Measurements from ENCODE around the gene EID3. TPM values are rescaled to one million over a fixed set of nuclear protein-coding genes. Genes with fewer than 3 reads are reported as not detected.

Gene EID3
- total RNA-seq, 1 experiment from 2014 or later: 3.0 TPM

DNA sequence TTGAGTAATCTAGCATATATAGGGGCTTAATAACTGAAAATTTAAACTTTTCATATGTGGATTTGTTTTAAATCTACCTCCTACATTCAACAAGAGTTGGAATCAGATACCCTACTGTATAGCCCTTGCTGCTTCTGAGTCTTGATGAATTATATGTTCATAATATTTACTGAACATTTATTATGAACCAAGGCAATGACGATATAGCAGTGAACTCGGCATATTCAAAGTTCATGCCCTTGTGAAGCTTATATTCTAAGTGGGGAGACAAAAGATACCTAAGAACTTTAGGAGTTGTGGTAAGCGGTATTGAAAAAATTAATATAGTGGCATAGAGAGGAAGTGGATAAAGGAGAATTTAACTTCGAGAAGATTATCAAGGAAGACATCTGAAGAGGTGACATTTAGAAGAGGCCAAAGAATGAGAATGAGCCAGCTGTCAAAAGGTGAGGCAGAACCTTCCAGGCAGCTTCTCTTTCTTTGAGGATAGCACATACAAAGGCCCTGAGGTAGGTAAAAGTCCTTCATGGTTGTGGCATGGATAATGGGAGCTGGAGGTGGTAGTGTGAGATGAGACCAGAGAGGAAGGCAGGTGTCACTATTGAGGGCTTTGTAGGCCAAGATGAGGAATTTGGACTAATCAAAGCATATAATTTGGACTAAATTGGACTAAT, 10.2 kb downstream of the EID3 start:
- Histone ChIP-seq H3K4me3 (replicated peaks in 1 of 2; ENCODE audit: low read depth in 1 of 2, low read length in 2 of 2) (no peak overlapping the region), H3K9ac (ENCODE audit: low read length) (no peak overlapping the region), H3K4me2 (ENCODE audit: low read length) (no peak overlapping the region), H3K36me3 (ENCODE audit: control insufficient read depth in 1 of 2, insufficient read depth in 2 of 2, low read length in 2 of 2) (peaks cover 48 to 85% of the 10 kb centered on the region in 2 experiments), H3K9me2 (ENCODE audit: insufficient read depth) (no peaks in the 10 kb centered on the region), H3K27ac (ENCODE audit: low read depth, low read length) (no peak overlapping the region), H3K79me2 (ENCODE audit: insufficient read depth, low read length) (peaks cover 98% of the 10 kb centered on the region), H2AFZ (ENCODE audit: low read depth, low read length, poor library complexity, severe bottlenecking) (no peak overlapping the region), H3K4me1 (ENCODE audit: control insufficient read depth in 1 of 2, insufficient read depth in 2 of 2, low read length in 2 of 2) (peaks cover 0 to 25% of the 10 kb centered on the region in 2 experiments; a peak in 3 of 4 replicates), H4K20me1 (ENCODE audit: insufficient read depth) (peaks cover 34% of the 10 kb centered on the region; the same call in 1 of the 2 replicates), H3K9me3 (ENCODE audit: control insufficient read depth in 1 of 2, insufficient read depth in 1 of 2, low read depth in 1 of 2, low read length in 2 of 2) (no peaks in the 10 kb centered on the region), H3K27me3 (ENCODE audit: insufficient read depth, low read length) (no peaks in the 10 kb centered on the region)
- ChIA-PET POLR2A (no interaction called here), CTCF (no interaction called here), RAD21 (ENCODE audit: low non-redundant PET in 1 of 2, low total read pairs in 2 of 2, uncharacterized antibody in 2 of 2, unreplicated experiment in 2 of 2) (no interaction called here)
- DNase-seq (ENCODE audit: low read depth, low spot score) (no peak), ATAC-seq (no peak)
- TF ChIP-seq, protein P1, sequence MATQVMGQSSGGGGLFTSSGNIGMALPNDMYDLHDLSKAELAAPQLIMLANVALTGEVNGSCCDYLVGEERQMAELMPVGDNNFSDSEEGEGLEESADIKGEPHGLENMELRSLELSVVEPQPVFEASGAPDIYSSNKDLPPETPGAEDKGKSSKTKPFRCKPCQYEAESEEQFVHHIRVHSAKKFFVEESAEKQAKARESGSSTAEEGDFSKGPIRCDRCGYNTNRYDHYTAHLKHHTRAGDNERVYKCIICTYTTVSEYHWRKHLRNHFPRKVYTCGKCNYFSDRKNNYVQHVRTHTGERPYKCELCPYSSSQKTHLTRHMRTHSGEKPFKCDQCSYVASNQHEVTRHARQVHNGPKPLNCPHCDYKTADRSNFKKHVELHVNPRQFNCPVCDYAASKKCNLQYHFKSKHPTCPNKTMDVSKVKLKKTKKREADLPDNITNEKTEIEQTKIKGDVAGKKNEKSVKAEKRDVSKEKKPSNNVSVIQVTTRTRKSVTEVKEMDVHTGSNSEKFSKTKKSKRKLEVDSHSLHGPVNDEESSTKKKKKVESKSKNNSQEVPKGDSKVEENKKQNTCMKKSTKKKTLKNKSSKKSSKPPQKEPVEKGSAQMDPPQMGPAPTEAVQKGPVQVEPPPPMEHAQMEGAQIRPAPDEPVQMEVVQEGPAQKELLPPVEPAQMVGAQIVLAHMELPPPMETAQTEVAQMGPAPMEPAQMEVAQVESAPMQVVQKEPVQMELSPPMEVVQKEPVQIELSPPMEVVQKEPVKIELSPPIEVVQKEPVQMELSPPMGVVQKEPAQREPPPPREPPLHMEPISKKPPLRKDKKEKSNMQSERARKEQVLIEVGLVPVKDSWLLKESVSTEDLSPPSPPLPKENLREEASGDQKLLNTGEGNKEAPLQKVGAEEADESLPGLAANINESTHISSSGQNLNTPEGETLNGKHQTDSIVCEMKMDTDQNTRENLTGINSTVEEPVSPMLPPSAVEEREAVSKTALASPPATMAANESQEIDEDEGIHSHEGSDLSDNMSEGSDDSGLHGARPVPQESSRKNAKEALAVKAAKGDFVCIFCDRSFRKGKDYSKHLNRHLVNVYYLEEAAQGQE (IDR thresholded peaks at IDR 0.05; ENCODE audit: low read depth): no peak
- TF ChIP-seq, protein P2, sequence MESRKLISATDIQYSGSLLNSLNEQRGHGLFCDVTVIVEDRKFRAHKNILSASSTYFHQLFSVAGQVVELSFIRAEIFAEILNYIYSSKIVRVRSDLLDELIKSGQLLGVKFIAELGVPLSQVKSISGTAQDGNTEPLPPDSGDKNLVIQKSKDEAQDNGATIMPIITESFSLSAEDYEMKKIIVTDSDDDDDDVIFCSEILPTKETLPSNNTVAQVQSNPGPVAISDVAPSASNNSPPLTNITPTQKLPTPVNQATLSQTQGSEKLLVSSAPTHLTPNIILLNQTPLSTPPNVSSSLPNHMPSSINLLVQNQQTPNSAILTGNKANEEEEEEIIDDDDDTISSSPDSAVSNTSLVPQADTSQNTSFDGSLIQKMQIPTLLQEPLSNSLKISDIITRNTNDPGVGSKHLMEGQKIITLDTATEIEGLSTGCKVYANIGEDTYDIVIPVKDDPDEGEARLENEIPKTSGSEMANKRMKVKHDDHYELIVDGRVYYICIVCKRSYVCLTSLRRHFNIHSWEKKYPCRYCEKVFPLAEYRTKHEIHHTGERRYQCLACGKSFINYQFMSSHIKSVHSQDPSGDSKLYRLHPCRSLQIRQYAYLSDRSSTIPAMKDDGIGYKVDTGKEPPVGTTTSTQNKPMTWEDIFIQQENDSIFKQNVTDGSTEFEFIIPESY (IDR thresholded peaks at IDR 0.05; ENCODE audit: extremely low read depth, insufficient replicate concordance, low read length): no peak
- TF ChIP-seq CEBPB (IDR thresholded peaks at IDR 0.05; ENCODE audit: low read depth) (no peak), RAD21 (IDR thresholded peaks at IDR 0.05; ENCODE audit: low read depth) (no peak), TCF7L2 (IDR thresholded peaks at IDR 0.05; ENCODE audit: borderline replicate concordance, extremely low read depth, insufficient read depth, insufficient read length) (no peak), YY1 (IDR thresholded peaks at IDR 0.05; ENCODE audit: extremely low read depth, insufficient replicate concordance, low read depth, low read length) (no peak), SIN3A (IDR thresholded peaks at IDR 0.05; ENCODE audit: low read depth) (no peak), POLR2A (IDR thresholded peaks at IDR 0.05; ENCODE audit: borderline replicate concordance, extremely low read depth, insufficient read depth, insufficient read length) (no peak), CBX3 (IDR thresholded peaks at IDR 0.05; ENCODE audit: low read depth) (no peak), EGR1 (IDR thresholded peaks at IDR 0.05; ENCODE audit: low read depth) (no peak)
- TF ChIP-seq, protein P3, sequence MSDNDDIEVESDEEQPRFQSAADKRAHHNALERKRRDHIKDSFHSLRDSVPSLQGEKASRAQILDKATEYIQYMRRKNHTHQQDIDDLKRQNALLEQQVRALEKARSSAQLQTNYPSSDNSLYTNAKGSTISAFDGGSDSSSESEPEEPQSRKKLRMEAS (IDR thresholded peaks at IDR 0.05): no peak
- TF ChIP-seq, protein P4, sequence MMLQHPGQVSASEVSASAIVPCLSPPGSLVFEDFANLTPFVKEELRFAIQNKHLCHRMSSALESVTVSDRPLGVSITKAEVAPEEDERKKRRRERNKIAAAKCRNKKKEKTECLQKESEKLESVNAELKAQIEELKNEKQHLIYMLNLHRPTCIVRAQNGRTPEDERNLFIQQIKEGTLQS (IDR thresholded peaks at IDR 0.05): no peak
- TSS peak; percentile 13 for BruUV-seq (replicated peaks)
- intact Hi-C loops (cut with micrococcal nuclease): no loop called here
